CD4-positive, alpha-beta T cell treated with Interleukin-21 for 1 hour (primary cell): ENCODE measurements around the gene DNAH9.

Source experiments
- DNase-seq: peaks from one replicate; pipeline ENCODE4 v3.0.0-alpha.2; 2020

DNAH9 gene

DNA sequence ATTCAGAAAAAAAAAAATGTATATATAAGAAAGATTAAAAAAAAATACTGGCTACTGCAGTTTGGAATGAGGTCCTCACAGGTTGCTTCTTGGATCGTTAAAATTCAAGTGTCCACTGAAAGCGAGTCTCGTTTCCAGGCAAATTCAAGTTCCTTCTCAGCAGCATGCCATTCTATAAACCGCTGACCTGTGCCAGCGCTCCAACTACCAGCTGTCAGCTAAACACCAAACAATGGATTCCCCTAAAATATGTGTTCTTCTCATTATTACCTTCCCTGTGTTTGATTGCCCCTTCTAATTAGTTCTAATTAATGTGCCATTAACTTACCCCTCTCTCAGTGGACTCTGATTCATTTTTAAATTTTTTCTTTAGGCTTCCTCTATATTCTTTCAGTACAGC is 92.4 kb downstream of the DNAH9 start:
- no peak for DNase-seq

DNA sequence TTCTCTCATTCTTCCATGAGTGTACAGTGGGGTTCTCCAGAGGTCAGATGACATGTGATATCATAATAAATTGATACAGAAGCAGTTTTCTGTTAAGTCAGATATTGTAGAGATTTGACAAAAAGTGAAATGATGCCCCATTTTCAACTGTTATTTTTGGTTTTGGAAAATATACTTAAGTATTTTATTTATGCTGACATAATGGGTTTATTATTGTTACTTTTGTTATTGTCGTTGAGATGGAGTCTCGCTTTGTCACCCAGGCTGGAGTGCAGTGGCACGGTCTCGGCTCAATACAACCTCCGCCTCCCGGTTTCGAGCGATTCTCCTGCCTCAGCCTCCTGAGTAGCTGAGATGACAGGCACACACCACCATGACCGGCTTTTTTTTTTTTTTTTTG is 94.4 kb downstream of the DNAH9 start:
- no peak for DNase-seq

DNA sequence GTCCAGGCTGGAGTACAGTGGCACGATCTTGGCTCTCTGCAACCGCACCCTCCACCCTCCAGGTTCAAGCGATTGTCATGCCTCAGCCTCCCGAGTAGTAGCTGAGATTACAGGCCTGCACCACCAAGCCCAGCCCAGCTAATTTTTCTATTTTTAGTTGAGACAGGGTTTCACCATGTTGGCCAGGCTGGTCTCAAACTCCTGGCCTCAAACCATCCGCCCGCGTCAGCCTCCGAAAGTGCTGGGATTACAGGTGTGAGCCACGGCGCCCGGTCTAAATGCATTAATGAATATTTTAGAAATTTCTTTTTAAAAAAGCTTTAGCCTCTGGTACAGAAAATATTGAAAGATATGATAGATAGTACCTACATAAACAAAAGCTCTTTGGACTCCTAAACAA is 95.0 kb downstream of the DNAH9 start:
- DNase-seq = no peak

DNA sequence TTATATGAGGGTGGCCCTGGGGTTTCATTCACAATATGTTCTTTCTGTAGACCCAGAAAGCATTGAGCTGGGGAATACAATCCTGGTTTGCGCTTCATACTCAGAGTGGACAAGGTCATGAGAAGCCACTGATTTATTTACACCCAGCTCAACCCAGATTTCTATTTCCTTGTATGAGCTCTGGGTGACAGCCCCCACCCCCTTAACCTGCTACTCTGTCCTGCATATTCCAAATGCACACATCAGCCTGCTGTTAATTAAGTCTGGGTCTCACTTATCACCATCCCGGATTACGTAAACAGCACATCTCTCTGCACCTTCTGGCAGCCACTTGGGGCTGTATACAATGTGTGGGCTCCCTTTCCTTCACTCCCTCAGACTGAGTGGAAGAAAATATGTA is 102.4 kb downstream of the DNAH9 start:
- no peak for DNase-seq

DNA sequence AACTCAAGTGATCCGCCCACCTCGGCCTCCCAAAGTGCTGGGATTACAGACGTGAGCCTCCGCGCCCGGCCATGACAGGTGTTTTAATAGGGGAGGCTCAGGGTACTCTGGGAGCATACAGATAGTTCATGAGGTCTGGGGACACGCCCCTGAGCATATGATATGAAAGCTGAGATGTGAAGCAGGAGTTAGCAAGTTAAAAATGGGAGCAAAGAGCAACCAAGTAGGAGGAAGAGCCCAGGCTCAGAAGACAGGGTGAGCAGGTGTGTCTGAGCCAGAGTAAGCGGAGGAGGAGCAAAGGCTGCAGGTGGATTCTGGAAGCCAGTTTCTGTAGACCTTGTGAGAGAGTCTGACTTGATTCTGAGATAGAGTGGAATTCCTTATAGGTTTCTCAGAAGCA is 103.6 kb downstream of the DNAH9 start:
- DNase-seq = no peak

DNA sequence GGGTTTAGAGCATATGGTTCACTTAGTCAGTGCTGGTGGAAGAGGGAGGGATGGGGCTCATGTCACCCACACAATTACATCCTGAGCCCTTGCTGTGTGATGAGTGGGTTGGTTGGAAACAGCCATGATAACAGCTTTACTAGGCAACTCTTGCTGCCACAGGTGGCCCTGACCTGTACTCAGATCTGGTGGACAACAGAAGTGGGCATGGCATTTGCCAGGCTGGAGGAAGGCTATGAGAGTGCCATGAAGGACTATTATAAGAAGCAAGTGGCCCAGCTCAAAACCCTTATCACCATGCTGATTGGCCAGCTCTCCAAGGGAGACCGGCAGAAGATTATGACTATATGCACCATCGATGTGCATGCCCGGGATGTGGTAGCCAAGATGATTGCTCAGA is 105.8 kb downstream of the DNAH9 start:
- no peak for DNase-seq

DNA sequence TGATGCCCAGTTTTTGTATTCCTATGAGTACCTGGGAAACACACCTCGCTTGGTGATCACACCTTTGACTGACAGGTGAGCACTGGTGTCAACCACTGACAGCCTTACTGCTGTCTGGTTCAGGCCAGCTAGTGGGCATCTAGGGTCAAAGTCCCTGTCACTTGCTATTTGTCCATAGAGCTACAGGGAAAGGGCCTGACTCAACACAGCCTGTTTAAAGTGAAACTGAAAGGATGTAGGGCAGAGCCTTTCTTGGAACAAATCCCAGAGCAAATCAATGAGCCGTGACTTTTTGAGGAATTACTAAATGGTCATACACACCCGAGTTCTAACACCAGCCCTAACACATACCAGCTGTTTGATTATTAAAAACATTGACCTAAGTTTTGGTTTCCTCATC is 106.8 kb downstream of the DNAH9 start:
- DNase-seq = no peak

DNA sequence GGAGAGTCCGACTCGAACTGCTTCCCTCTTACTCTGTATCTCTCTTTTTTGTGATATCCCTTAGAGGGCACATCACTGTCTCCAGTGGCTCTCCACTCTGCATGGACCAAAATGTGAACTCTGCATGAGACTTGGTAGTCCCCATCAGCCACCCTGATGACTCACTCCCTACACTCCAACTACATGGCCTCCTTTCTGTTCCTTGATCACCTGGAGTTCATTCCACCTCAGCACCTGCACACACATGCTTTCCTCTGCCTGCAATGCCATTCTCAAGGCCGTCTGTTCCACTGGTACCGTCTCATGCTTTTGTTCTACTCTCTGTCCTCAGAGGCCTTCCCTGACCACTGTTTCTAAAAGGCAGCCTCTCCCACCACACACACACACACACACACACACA is 109.3 kb downstream of the DNAH9 start:
- DNase-seq = no peak

DNA sequence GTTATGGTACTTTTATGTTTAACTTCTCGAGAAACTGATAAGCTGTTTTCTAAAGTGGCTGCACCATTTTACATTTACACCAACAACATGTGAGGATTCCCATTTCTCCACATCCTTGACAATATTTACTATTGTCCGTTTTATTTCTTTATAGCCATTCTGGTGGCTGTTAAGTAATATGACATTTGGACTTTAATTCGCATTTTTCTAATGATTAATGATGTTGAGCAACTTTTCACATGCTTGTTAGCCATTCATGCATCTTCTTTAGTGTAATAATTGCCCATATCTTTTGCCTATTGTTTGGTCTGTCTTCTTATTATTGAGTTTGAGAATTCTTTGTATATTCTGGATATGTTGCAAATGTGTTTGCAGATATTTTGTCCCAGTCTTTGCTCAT is 114.2 kb downstream of the DNAH9 start:
- no peak for DNase-seq

DNA sequence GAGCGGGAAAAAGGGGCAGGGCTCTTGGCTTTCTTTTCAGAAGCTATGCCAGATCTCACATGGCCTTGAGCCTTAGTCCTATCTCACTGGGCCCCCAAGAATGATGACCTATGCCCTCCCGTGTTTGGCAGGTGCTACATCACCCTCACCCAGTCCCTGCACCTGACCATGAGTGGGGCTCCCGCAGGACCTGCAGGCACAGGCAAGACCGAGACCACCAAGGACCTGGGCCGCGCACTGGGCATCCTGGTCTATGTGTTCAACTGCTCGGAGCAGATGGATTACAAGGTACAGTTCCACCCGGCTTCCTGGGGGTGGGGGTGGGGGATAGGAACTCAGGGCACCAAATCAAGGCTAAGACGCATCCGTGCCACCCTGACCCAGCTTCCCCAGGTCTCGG is 120.9 kb downstream of the DNAH9 start:
- DNase-seq = no peak

DNA sequence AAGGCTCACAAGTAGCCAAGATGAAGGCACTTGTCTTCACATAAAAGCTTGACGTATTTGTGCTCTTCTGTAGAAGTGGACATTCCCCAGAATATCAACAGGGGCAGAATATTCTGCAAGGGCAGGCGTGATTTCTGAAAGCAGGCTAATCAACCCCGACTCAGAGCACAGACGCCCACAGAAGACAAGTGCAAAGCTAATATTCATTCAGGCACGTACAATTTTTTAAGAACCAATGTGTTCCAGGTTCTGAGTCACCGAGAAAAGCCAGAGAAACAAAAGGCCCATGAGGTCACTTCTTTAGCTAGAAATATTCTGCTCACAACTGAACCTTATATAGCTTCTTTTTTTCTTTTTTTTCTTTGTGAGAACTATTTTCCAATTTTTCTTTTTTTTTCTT is 121.6 kb downstream of the DNAH9 start:
- no peak for DNase-seq

DNA sequence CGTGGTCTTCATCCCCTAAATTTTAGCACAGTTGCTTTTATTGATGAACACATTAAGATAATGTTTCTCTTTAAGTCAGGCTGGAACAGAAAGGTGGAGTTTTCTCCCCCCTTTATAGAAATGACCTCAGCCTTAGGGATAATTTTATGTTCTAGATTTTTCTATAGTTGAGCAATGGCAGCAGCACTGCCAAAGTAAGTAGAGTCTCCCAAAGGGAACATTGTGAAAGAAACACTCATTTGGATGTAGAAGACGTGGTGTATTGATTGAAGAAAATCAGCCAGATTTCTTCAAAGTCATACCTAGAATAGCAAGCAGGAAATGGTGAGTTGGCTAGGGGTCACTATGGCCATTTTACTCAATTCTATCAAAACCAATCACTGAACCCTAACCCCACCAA is 122.5 kb downstream of the DNAH9 start:
- DNase-seq = no peak

DNA sequence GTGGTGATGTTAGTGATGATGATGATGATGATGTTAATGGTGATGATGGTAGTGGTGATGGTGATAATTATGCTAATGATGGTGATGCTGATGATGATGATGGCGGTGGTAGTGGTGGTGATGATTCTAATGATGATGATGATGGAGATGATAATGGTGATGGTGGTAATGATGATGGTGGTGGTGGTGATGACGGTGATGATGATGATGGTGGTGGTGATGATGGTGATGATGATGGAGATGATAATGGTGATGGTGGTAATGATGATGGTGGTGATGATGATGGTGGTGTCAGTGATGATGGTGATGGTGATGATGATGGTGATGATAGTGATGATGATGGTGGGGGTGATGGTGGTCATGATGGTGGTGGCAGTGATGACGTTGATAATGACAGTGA is 132.5 kb downstream of the DNAH9 start:
- DNase-seq = no peak

DNA sequence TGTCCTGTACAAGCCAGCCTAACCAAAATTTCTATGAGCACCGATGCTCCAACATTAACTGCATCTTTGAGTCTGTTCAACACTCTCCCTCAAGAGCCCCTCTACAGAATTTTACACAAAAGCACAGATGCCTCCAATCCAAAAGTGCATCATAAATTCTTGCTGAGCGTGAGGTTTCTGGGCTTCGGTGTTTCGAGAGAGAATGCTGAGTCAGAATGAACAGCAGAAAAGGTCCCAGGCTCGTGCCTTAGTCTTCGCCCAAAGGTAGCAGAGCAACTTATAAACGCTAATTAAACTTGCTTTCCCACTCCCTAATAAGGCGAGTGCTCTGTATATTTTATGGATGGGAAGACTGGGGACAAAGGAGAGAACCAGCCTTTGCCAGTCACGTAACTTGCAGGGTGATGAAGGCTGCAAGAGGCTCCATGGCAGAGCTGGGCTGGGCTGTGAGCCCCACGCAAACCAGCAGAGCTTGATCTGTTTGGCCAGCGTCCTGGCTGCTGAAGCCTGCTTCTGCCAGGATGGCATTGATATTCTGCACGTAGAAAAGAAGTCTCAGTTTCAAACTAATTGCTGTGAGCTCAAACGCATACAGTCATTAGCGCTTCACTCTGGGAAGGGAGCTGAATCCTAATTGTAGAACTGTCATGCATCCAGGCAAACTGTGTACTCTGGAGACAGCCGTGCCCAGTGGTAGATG is 138.5 kb downstream of the DNAH9 start:
- DNase-seq = no peak

DNA sequence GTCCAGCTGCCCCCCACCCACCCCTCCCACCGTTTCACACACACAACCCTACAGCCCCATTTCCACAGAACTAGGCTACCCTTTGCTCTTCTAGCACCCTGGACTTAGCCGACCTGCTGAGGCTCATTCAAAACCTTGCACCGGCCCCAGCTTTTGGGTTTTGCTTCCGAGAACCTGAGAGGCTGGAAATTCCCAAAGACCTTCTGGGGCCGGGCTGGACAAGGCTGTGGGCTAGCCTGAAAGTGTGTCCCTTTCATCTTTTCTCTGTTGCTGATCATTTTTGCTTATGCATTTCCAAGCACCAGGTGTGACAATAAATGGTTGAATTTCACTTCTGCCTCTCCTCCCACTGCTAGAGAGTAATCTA is 139.0 kb downstream of the DNAH9 start:
- no peak for DNase-seq

DNA sequence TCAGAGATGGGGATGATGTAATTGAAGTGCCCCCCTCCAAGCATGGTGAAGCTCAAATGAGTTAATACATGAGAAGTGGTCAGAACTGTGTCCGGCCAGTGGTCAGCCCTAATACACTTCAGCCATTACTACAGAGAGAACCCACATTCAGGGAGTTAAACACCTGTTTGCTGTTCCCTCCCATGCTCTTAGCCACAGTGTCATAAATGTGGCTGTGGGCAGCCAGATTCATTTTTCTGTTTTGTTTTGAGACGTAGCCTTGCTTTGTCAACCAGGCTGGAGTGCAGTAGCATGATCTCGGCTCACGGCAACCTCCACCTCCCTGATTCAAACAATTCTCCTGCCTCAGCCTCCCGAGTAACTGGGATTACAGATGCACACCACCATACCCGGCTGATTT is 139.9 kb downstream of the DNAH9 start:
- no peak for DNase-seq

DNA sequence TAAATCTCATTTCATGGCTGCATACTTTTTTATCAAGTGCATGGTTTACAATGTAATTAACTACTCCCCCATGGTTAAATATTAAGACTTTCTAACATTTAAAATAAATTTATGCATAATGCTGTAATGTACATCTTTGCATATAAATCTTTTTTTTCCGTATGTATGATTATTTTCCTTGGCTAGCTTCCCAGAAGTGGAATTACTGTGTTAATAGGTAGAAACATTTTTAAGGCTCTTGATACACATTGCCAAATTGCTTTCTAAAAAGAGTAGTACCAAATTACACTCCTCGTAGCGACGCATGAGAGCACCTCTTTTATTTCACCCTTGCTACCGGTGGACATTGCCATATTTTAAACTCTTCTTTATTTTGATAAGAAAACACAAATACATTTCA is 141.1 kb downstream of the DNAH9 start:
- no peak for DNase-seq

DNA sequence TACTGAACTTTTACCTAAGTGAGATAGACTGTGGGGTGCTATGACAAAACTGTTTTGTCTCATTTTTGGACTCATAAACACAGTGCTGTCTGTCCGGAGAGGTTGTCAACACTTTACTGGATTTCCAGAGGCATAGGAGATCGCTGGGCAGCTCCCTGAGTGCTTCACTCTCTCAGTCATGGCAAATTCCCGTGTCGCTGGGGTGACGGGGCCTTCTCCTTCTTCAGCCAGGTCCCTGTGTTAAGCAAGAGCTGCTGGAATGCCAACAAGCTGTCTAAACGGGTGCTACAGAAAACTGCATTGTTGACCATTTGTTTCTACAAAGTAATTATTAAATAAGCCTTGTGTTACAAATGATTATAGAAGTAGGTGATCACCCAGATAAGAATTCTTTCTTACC is 141.6 kb downstream of the DNAH9 start:
- no peak for DNase-seq

DNA sequence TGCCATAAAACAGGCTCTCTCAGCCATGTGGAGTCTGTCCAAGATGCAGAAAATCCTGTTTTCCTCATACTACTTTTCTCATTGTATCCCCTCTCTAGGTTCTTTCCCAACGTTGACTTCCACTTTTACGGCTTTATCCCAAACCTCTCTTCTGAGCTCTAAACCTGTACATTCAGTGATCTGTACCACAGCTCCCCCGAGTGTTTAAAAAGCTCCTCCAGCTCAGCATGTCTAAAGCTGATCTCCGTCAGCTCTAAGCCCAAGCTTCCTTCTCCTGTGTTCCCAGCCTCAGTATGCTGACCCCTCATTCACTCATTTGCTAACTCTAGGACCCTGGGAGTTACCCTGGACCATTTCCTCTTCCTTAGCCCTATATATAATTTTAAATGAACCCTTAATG is 144.6 kb downstream of the DNAH9 start:
- DNase-seq = no peak

DNA sequence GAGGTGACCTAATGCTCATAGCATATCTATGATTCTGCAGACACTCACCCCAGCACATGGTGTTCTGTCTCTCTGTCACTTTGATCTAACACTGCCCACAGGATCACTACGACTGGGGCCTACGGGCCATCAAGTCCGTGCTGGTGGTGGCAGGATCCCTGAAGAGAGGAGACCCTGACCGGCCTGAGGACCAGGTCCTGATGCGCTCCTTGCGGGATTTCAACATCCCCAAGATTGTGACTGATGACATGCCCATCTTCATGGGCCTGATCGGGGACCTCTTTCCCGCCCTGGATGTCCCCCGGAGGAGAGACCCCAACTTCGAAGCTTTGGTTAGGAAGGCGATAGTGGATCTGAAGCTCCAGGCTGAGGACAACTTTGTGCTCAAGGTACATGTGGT is 146.4 kb downstream of the DNAH9 start:
- no peak for DNase-seq

DNA sequence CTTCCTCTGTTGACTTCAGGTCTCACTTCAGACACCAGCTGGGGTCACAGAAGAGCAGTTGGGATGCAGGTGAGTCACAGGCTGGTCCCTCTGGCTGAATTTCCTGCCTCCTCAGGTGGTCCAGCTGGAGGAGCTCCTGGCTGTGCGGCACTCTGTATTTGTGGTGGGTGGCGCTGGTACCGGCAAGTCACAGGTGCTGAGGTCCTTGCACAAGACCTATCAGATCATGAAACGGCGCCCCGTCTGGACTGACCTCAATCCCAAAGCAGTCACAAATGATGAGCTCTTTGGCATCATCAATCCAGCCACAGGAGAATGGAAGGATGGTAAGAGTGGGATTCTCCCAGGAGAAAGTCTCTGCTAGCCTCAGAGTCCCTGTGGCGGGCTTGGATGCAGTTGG is 149.2 kb downstream of the DNAH9 start:
- DNase-seq = no peak

DNA sequence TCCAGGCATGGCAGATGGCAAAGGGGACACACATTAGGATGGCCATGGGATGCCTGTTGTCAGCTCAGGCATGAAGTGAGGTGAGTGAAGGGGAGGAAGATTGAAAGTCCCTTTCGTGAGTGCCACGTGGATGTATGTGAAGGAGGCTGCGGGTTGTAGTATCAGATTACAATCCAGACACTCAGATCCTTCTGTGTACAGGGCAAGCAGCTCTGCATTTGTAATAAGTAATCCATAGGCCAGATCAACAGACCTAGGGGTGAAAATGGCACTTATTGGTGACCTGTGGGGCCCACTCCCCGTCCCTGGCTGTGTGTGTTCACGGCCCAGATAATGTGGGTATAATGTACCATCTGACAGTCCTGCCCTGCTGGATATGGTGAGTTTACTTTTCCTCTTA is 159.5 kb downstream of the DNAH9 start:
- no peak for DNase-seq

DNA sequence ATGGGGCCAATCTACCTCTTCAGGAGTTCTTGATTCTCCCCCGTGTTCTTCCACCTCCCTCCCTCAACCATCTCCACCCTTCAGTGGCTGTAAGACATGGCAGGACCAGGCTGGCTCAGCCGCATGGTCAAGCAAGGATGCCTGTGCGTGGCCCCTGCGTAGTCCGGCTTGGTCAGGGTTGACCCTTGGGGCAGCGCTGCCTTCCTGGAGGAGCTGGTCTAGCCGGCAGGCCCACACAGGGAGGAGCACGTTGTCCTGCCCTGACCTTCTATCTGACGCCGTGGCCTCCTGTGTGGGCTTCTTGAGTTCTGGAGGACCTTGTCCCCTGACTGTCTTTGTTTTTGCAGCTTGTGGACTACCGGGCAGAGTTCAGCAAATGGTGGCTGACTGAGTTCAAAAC is 169.8 kb downstream of the DNAH9 start:
- DNase-seq = no peak

DNA sequence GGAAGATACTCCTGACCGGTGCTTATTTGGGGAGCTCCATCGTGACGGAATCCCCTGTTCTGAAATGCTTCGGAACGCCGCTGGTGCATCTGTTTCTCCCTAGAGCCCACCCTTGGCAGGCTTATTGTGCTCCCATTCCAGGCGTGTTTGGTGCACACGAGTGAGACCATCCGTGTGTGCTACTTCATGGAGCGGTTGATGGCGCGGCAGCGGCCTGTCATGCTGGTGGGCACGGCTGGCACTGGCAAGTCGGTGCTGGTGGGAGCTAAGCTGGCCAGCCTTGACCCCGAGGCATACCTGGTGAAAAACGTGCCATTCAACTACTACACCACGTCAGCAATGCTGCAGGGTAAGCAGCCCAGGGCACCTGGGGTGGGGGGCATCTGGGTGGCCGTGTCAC is 170.7 kb downstream of the DNAH9 start:
- no peak for DNase-seq

DNA sequence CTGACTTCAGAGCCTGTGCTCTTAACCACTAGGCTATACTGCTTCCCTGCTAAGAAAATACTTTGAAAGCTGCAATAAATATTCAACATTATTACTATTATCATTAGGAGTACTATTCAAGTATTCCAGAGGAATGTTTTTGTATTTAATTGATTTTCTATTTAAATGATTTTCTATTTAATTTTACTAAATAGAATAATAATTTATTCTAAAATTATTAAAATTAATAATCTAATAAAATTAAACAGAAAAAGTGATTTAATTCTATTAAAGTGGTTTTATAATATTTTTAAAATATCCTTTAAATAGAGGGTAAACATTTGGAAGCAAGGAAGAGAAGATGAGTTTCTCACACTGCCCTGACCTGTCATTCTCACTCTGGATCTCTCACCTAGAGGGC is 173.8 kb downstream of the DNAH9 start:
- no peak for DNase-seq

DNA sequence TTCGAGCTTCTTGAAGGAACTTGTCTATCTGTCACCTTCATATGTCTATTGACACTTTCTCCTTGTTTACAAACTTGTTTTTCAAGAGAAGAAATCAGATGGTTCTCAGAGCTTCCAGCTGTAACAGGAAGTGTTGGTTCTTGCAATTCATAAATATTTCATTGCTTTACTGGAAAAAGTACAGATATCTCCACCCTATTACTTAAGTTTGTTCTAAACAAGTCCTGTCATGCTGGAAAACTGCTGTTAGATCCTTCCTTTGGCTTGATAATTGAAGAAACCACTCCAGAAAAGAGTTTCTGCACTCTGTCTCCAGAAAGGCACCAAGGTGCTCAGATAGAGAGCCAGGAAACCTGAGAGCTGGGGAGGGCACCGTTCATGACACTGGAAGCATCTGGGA is 181.6 kb downstream of the DNAH9 start:
- no peak for DNase-seq
